ENCODE results near the gene PTRH2. TPM values are rescaled to one million over a fixed set of nuclear protein-coding genes. Genes with fewer than 3 reads are reported as not detected.

Gene PTRH2
- total and polyA plus RNA-seq, 8 donors: 15.4 to 24.2 (median 22.3) TPM

- DNase-seq (peak in 1 of 4 donors; percentile 53), ATAC-seq (no peak)
- no peak overlapping the region for H3K4me3 ChIP-seq
- no peak overlapping the region for H3K27ac ChIP-seq
- H3K36me3 ChIP-seq: peaks cover 7 to 100% of the 10 kb centered on the region in 2 donors
- intact Hi-C loops (cut with DNase I): no loop called here
- H3K9me3 ChIP-seq: no peaks in the 10 kb centered on the region
- no peaks in the 10 kb centered on the region for H3K4me1 ChIP-seq
- no peak for TF ChIP-seq CTCF (IDR thresholded peaks at IDR 0.05)
- H3K27me3 ChIP-seq: no peaks in the 10 kb centered on the region
These were observed 13.6 kb downstream of the PTRH2 start for GRCh38 chr17:59693582-59693981.

GRCh38 chr17:59688496-59688895, 18.7 kb downstream of the PTRH2 start:
- TF ChIP-seq CTCF (IDR thresholded peaks at IDR 0.05): no peak
- Histone ChIP-seq H3K27ac (no peak overlapping the region), H3K4me3 (no peak overlapping the region), H3K36me3 (peaks cover 0 to 100% of the 10 kb centered on the region in 2 donors), H3K4me1 (no peaks in the 10 kb centered on the region), H3K9me3 (no peaks in the 10 kb centered on the region), H3K27me3 (no peaks in the 10 kb centered on the region)
- intact Hi-C loops (cut with DNase I): no loop called here
- ATAC-seq (no peak), DNase-seq (no peak)

- Histone ChIP-seq H3K27ac (no peak overlapping the region), H3K36me3 (peaks cover 0 to 100% of the 10 kb centered on the region in 2 donors), H3K4me1 (no peaks in the 10 kb centered on the region), H3K27me3 (no peaks in the 10 kb centered on the region), H3K4me3 (no peak overlapping the region), H3K9me3 (no peaks in the 10 kb centered on the region)
- no peak for TF ChIP-seq CTCF (IDR thresholded peaks at IDR 0.05)
- intact Hi-C loops (cut with DNase I): no loop called here
- DNase-seq: no peak
- no peak for ATAC-seq
These were observed 19.2 kb downstream of the PTRH2 start for GRCh38 chr17:59688008-59688407.

- Histone ChIP-seq H3K9me3 (no peaks in the 10 kb centered on the region), H3K4me3 (no peak overlapping the region), H3K36me3 (peaks cover 13 to 100% of the 10 kb centered on the region in 2 donors), H3K27ac (no peak overlapping the region), H3K27me3 (no peaks in the 10 kb centered on the region), H3K4me1 (no peaks in the 10 kb centered on the region)
- intact Hi-C loops (cut with DNase I): no loop called here
- DNase-seq (no peak), ATAC-seq (no peak)
- no peak for TF ChIP-seq CTCF (IDR thresholded peaks at IDR 0.05)
These were observed 22.3 kb downstream of the PTRH2 start for GRCh38 chr17:59684967-59685366.

GRCh38 chr17:59683283-59683682, 23.9 kb downstream of the PTRH2 start:
- Histone ChIP-seq H3K4me1 (no peaks in the 10 kb centered on the region), H3K27ac (no peak overlapping the region), H3K4me3 (no peak overlapping the region), H3K9me3 (no peaks in the 10 kb centered on the region), H3K36me3 (peaks cover 13 to 100% of the 10 kb centered on the region in 2 donors), H3K27me3 (no peaks in the 10 kb centered on the region)
- DNase-seq (no peak), ATAC-seq (no peak)
- intact Hi-C loops (cut with DNase I): no loop called here
- TF ChIP-seq CTCF (IDR thresholded peaks at IDR 0.05): no peak
